HG02678 (cell line): ENCODE results near the gene BIRC5.
A peak's percentile ranks its signal among the peaks of the same experiment; 100 is the strongest.
"Not testable (repeated sequence)": the region's sequence is repeated elsewhere in the genome, so short reads cannot be mapped to it uniquely, and the experiment has no call there.

ENCODE experiments used
- ATAC-seq: cut with Tn5 transposase; IDR thresholded peaks from one replicate; pipeline ENCODE4 v1.9.1; 2021; ENCODE audit warnings: mild to moderate bottlenecking, moderate library complexity; ENCODE audit not compliant: unreplicated experiment

Gene BIRC5

GRCh38 chr17:78214016-78214705 is at the start of gene BIRC5:
BIRC5 (plus strand) TSS chr17:78214253; CDS start chr17:78214317, 64 bp downstream.
- peak; percentile 85 for ATAC-seq

GRCh38 chr17:78164748-78165607 is 49.1 kb upstream of the BIRC5 start:
- ATAC-seq: no peak

DNA sequence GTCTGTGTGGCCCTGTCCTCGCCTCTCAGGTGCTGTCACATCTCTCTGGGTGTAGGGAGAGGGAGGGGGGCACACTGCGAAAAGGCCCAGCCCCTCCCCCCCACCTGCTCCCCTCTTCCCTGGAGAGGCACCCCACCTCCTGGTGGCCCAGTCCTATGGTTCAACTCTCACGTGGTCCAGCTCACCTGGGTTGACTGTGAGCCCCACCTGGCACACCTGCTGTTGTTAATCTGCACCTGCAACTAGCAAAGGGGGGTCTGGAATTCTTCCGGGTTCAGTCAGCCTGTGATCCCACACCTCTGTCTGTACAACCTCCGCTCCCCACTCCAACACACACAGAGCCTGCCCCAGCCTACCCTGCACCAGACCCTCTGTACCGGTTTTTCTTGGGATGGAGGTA is 47.6 kb upstream of the BIRC5 start:
- ATAC-seq: no peak

GRCh38 chr17:78168242-78168902 is 45.7 kb upstream of the BIRC5 start, which contains the start of gene SYNGR2:
SYNGR2 (plus strand) TSS chr17:78168581; CDS start chr17:78168617, 36 bp downstream.
- peak; percentile 67 for ATAC-seq

DNA sequence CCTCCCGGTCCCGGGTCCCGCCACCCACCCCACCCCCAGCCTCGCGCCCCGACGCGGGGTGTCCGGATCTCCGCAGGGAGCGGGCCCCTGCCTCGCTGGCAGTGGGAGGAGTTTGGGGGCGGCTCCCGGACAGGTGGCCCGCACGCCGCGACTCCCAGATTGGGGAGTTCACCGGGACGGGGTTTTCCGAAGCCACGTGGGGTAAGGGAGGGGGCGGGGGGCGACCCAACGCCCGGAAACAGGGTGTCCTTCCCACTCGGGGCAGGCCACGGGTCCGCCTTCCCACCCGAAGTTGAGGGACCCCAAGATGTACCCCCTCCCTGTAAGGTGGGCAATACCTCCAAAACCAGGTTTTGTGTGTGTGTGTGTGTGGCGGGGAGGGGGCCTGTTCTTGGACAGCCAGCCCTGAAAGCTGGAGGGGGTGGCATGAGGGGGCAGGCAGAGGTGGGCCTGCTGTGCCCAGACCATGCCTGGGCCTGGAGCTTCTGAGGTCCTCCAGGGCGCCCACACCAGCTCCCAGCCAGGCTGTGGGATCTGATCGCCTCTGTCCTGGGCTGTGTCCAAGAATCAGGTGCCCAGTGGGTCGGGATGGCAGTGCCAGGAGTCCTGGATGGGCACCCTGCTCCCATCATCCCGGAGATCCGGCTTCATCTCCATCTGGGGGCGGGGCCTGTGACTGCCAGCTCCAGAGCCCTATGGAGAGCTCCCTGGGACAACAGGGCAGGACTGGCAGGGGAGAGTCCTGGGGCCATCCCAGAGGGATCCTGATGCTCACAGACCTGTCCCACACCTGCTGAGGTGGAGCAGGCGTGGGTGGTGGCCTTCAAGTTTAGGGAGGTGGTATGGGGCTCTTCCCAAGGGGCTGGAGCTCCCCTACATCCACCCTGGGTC is 44.9 kb upstream of the BIRC5 start:
- ATAC-seq: peak; percentile 19

GRCh38 chr17:78170692-78171590 is 43.1 kb upstream of the BIRC5 start:
- no peak for ATAC-seq

DNA sequence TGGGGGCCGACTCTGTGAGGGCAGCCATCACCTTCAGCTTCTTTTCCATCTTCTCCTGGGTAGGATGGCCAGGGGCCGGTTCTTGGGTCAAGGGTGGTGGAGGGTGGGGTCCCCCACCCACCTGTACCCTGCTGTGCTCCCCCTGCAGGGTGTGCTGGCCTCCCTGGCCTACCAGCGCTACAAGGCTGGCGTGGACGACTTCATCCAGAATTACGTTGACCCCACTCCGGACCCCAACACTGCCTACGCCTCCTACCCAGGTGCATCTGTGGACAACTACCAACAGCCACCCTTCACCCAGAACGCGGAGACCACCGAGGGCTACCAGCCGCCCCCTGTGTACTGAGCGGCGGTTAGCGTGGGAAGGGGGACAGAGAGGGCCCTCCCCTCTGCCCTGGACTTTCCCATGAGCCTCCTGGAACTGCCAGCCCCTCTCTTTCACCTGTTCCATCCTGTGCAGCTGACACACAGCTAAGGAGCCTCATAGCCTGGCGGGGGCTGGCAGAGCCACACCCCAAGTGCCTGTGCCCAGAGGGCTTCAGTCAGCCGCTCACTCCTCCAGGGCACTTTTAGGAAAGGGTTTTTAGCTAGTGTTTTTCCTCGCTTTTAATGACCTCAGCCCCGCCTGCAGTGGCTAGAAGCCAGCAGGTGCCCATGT is 42.3 kb upstream of the BIRC5 start:
- ATAC-seq: not testable (repeated sequence)

DNA sequence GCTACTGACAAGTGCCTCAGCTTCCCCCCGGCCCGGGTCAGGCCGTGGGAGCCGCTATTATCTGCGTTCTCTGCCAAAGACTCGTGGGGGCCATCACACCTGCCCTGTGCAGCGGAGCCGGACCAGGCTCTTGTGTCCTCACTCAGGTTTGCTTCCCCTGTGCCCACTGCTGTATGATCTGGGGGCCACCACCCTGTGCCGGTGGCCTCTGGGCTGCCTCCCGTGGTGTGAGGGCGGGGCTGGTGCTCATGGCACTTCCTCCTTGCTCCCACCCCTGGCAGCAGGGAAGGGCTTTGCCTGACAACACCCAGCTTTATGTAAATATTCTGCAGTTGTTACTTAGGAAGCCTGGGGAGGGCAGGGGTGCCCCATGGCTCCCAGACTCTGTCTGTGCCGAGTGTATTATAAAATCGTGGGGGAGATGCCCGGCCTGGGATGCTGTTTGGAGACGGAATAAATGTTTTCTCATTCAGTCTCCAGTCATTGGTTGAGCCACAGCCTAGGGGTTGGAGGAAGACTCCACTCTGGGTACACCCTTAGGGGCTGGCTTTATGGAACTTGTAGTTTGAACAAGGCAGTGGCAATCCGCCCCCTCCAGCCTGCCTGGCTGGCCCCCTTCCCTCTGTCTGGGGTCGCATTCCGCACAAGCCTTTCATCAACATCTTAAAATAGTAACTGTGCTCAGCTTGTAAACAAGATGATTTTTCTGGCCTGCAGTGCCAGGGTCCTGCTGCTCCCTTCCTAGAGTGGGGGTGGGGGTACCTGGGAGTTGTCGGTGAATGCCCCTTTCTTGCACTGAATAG is 41.6 kb upstream of the BIRC5 start:
- ATAC-seq: no peak

GRCh38 chr17:78173097-78173715 is 40.8 kb upstream of the BIRC5 start:
- ATAC-seq: peak; percentile 42

DNA sequence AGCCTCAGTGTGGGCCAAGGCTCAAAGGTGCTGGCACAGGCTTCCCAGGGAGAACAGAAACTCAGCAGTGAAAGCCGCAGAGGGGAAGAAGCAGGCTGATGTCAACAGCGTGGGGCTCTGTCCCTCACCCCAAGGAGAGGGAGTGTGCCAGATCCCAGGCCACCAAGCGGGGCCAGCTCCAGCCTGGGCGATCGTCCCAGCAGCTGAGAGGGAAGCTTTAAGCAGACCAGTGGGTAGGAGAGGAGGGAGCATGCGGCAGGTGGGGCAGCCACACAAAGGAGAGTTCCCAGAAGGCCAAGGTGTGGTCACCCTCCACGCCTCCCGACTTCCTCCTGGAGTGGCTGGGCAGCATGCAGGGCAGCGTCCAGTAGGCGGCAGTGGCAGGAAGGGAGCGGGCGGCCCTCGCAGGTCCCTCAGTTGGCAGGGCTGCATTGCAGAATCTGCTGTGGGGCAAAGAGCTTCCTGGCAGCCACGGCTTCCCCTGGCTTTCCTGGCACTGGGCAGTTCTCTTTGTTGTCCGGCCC is 39.6 kb upstream of the BIRC5 start:
- no peak for ATAC-seq

DNA sequence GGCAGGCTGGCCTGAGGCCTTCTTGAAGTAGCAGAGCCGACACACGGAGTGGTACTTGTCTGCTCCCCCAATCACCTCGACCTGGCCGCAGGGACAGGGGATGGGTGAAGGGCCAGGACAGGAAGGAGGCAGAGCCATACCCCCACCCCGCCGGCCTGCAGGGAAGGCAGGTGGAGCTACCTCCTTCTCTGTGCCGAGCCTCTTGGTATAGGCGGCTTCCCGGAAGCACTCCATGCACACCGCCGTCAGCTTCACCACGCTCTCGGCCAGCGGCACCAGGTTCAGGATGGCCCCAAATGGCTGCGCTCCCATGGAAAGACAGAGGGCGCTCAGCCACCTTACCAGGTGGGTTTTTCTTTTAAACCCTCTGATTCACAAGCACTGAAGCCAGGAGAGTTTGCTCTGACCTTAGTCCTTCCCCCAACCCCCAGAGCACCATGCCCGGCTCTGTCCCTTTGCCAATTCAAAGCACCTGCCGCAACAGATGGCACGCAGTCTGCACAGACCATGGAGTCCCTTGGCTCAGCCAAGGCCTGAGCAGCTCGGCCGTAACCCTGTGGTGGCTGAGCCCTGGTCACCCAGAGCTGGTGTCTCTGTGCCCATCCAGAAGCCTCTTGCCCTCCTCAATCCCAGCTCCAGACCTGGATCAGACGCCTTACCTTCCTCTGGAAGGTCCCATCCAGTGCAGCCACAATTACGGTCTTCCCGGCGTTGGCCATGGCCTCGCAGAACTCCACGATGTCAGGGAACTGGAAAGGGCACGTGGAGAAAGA is 39.0 kb upstream of the BIRC5 start:
- no peak for ATAC-seq

GRCh38 chr17:78175643-78175981 is 38.4 kb upstream of the BIRC5 start:
- no peak for ATAC-seq

DNA sequence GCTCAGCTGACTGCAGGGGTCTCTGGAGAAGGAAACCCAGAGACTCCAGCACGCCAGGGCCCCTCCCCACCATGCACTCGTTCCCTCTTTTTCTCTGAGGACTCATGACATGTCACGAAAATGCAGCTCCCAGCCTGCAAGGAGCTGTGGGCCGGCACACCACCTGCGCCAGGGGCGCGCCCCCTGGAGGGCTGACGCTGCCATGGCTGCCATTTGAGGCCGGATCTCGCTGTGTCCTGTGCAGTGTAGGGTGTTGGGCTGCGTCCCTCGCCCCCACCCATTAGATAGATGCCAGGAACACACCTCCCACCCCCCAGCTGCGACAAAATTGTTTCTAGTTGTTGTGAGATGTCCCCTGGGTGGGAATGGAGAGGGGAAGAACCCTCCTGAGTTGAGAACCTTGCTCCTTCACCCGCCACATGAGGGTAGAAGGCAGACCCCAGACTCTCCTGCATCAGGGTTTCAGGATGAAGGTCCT is 37.5 kb upstream of the BIRC5 start:
- ATAC-seq: no peak

DNA sequence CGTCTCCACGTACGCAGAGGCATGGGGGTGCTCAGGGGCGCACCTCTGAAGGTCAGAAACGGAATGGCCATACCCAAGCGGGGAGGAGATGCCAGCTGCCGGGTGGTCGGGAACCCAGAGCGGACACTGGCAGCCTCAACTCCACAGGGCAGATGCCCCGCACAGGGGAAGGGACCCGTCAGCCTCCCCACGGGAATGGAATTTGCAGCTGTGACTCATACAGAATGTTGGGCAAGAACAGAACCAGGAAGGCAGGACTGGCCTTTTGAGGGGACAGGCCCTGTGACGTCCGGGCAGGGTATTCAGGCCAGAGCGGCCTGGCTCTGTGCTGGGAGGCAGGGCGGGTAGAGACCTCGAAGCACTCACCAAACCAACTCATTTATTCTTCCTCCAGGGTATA is 34.7 kb upstream of the BIRC5 start:
- ATAC-seq: no peak

- no peak for ATAC-seq
Observed at GRCh38 chr17:78180083-78180482, 34.0 kb upstream of the BIRC5 start.

DNA sequence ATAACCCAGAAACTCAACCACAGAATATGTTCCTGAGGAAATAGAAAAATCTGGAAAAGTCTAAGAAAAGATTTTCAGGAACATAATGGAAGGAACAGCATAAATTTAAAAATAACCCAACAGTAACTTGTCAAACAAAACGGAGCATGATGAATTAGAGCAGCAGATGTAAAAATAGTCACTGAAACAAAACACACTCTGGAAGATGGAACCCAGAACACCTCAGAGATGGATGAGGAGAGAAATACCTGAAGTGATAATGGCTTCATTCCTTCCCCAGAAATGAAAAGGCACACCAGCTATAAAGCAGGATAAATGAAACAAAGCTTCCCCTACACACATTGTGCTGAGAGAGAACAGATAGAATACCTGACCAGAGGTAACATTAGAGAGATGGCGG is 33.5 kb upstream of the BIRC5 start:
- ATAC-seq: no peak

DNA sequence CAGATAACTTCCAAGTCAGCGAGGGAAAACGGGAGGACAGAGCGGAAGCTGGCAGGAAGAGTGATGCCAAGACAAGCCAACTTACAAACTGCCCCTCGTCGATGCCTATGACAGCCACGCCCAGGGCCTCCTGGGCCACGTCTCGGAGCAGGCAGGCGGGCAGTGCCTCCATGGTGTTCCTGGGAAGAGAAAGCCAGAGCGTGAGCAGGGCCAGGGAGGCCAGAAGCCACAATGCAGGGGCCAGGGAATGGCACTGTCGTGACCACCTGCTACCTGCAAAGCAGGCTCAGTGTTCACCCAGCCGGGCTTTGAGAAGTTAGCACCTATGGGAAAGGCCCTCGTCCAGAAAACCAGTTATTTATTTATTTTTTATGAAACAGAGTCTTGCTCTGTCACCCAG is 31.5 kb upstream of the BIRC5 start:
- no peak for ATAC-seq
